BLaER1 (cell line): ENCODE results near the gene NUP35.

Experiments
- H3K27ac ChIP-seq: shearing (Covaris generic); formaldehyde crosslinking; 2 replicates; pipeline ENCODE4 v1.8.1; 2022
- H3K27me3 ChIP-seq: shearing (Covaris generic); formaldehyde crosslinking; 2 replicates; pipeline ENCODE4 v1.8.1; 2022
- H3K36me3 ChIP-seq: shearing (Covaris generic); formaldehyde crosslinking; 2 replicates; pipeline ENCODE4 v1.8.1; 2022
- H3K4me1 ChIP-seq: shearing (Covaris generic); formaldehyde crosslinking; 2 replicates; pipeline ENCODE4 v1.8.1; 2022
- H3K4me2 ChIP-seq: shearing (Covaris generic); formaldehyde crosslinking; 2 replicates; pipeline ENCODE4 v1.8.1; 2022
- H3K4me3 ChIP-seq: shearing (Covaris generic); formaldehyde crosslinking; 2 replicates; pipeline ENCODE4 v1.8.1; 2022
- H3K9ac ChIP-seq: shearing (Covaris generic); formaldehyde crosslinking; 2 replicates; pipeline ENCODE4 v1.8.1; 2022
- H3K9me3 ChIP-seq: shearing (Covaris generic); formaldehyde crosslinking; 2 replicates; pipeline ENCODE4 v1.8.1; 2022
- H4K20me1 ChIP-seq: shearing (Covaris generic); formaldehyde crosslinking; 2 replicates; pipeline ENCODE4 v1.8.1; 2022
- Cebpa-rat ChIP-seq: shearing (Covaris generic); IDR thresholded peaks from 2 replicates; pipeline ENCODE4 v1.8.1; 2022

The NUP35 gene, protein sequence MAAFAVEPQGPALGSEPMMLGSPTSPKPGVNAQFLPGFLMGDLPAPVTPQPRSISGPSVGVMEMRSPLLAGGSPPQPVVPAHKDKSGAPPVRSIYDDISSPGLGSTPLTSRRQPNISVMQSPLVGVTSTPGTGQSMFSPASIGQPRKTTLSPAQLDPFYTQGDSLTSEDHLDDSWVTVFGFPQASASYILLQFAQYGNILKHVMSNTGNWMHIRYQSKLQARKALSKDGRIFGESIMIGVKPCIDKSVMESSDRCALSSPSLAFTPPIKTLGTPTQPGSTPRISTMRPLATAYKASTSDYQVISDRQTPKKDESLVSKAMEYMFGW

DNA sequence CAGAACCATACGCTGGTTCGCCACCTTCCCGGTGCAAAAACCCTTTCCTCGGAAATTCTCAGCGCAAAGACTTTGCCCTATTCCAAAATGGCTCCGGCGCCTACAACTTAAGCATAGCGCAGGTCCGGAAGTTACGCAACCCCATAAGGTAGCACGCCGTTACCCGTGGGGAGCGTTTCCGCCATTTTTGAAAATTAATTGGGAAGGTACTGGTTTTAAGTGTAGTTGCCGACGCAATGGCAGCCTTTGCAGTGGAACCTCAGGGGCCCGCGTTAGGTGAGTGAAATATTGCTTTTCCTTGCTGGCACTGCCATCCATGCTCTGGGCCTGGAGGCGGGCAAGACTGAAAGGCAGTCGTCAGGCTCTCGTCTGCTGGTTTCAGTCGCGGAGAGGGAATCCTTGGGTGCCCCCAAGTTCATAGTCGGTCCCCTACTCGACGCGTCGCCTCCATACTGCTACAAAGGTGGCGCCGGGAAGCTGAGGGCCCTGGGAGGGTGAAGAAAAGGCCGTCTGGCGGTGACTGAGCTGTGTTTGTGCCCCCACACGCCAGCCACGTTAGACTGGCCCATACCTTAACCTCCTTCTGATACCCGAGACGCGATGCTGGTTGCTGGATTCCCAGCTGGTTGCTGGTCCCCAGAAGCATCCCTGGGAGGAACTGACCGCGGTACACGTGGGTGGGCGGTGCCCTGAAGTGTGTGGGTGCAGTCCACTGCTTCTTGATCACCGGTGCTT is at the start of gene NUP35:
TSS of gene NUP35 (plus strand) at position 222 of the 735 bp plus-strand sequence. CDS start at position 237, 15 bp downstream.
- Histone ChIP-seq H4K20me1 (peaks cover 16% of the 10 kb centered on the region), H3K9me3 (no peaks in the 10 kb centered on the region), H3K27ac (peak within 1 kb of the TSS; percentile 93), H3K4me2 (peak within 1 kb of the TSS; percentile 84), H3K9ac (peak within 1 kb of the TSS; percentile 95), H3K4me3 (peak within 1 kb of the TSS; percentile 95), H3K27me3 (no peaks in the 10 kb centered on the region), H3K36me3 (peaks cover 12% of the 10 kb centered on the region), H3K4me1 (peaks cover 15% of the 10 kb centered on the region)
- TF ChIP-seq Cebpa-rat, result peak; percentile 98

DNA sequence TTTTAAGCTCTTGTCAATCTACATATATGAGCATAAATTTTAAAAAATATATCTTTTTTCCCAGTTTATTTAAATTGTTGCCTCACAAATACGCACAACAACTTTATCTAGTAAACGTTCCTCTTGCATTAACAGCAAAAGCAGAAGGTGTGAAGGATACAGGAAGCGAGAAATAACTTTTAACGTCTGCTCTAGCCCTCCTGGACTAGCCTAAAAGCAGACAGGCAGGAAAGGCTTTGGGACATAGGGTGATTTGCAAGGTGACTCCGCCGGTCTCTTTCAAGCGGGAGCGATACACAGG is 46.1 kb upstream of the NUP35 start:
- peak overlapping the region; percentile 69 for H3K4me2 ChIP-seq
- TF ChIP-seq Cebpa-rat, result no peak
- no peaks in the 10 kb centered on the region for H3K9me3 ChIP-seq
- H3K27ac ChIP-seq, result peak overlapping the region; percentile 25
- H3K4me3 ChIP-seq, result peak overlapping the region; percentile 80
- H3K27me3 ChIP-seq, result no peaks in the 10 kb centered on the region
- H3K36me3 ChIP-seq, result no peaks in the 10 kb centered on the region
- no peaks in the 10 kb centered on the region for H4K20me1 ChIP-seq
- H3K4me1 ChIP-seq, result peaks cover 15% of the 10 kb centered on the region
- H3K9ac ChIP-seq, result peak overlapping the region; percentile 68

DNA sequence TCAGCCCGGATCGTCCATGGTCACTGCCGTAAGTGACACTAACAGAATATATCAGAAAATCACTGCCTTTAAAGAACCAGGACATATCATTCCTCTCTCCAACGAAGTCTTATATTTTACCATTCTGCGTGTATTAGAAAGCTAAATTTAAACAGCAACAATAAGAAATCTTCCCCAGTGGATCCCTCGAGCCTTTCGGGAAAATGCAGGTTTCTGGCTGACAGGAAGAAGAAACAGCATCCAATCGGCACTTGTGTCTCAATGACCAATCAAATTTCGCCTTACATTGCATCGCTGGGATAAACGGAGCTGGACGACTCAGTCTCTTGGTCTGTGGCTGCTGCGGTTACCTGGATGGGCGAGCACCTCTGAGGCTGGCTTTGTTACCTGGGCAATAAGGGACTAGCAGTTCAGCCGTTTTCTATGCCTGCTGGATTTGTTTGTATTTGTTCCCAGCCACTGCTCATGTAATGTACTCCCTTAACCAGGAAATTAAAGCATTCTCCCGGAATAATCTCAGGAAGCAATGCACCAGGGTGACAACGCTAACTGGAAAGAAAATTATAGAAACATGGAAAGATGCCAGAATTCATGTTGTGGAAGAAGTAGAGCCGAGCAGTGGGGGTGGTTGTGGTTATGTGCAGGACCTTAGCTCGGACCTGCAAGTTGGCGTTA is 45.6 kb upstream of the NUP35 start, which contains the start of gene DUSP19:
TSS of gene DUSP19 (plus strand) at position 284 of the 675 bp plus-strand sequence. CDS start at position 471, 187 bp downstream.
- no peaks in the 10 kb centered on the region for H3K36me3 ChIP-seq
- peak within 1 kb of the TSS; percentile 68 for H3K9ac ChIP-seq
- no peaks in the 10 kb centered on the region for H3K9me3 ChIP-seq
- peak within 1 kb of the TSS; percentile 25 for H3K27ac ChIP-seq
- H3K27me3 ChIP-seq, result no peaks in the 10 kb centered on the region
- peak within 1 kb of the TSS; percentile 80 for H3K4me3 ChIP-seq
- H3K4me1 ChIP-seq, result peaks cover 15% of the 10 kb centered on the region
- H4K20me1 ChIP-seq, result no peaks in the 10 kb centered on the region
- peak within 1 kb of the TSS; percentile 69 for H3K4me2 ChIP-seq
- TF ChIP-seq Cebpa-rat, result no peak

- peak overlapping the region; percentile 69 for H3K4me2 ChIP-seq
Observed at GRCh38 chr2:183079139-183079775, 45.0 kb upstream of the NUP35 start.

DNA sequence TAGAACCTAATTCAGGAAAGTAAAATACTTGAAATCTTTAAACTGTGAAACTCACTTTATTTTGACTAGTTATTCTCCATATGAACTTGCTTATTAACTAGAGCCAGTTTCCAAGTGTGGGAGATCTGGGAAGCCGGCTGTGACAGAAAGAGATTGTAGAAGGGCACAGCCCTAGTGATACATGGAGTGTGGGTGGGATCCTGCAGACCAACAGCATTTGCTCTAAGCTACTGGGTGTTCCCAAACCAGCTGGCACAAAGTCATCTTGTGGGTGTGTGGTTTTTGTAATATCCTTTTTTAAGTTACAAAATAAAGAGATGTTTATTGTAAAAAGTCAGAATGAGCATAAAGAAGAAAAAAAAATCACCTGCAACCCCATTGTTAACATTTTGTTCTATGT is 42.3 kb upstream of the NUP35 start:
- Histone ChIP-seq H3K9ac (no peak overlapping the region), H3K4me2 (no peak overlapping the region), H3K27ac (no peak overlapping the region), H3K4me3 (no peak overlapping the region), H3K27me3 (no peaks in the 10 kb centered on the region), H3K4me1 (peaks cover 15% of the 10 kb centered on the region), H3K36me3 (no peaks in the 10 kb centered on the region), H4K20me1 (no peaks in the 10 kb centered on the region), H3K9me3 (no peaks in the 10 kb centered on the region)
- no peak for TF ChIP-seq Cebpa-rat

More at GRCh38 chr2:183079139-183079775, 45.0 kb upstream of the NUP35 start:
- H3K36me3 ChIP-seq, result no peaks in the 10 kb centered on the region
- no peaks in the 10 kb centered on the region for H4K20me1 ChIP-seq
- no peak for TF ChIP-seq Cebpa-rat
- peak overlapping the region; percentile 25; the same call in 1 of the 2 replicates for H3K27ac ChIP-seq
- H3K4me1 ChIP-seq, result peaks cover 15% of the 10 kb centered on the region
- no peaks in the 10 kb centered on the region for H3K9me3 ChIP-seq
- H3K9ac ChIP-seq, result peak overlapping the region; percentile 68
- no peaks in the 10 kb centered on the region for H3K27me3 ChIP-seq
- peak overlapping the region; percentile 80 for H3K4me3 ChIP-seq

DNA sequence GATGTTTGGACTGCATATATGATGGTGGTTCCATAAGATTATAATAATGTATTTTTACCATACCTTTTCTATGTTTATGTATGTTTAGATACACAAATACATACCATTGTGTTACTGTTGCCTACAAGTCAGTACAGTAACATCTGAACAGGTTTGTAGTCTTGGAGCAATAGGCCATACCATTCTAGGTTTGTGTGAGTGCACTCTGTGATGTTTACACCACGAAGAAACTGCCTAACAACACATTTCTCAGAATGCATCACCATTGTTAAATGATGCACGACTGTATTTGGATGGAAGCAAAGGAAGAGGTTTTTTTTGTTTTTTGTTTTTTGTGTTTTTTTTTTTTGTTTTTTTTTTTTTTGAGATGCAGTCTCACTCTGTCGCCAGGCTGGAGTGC is 36.2 kb upstream of the NUP35 start:
- no peak overlapping the region for H3K4me3 ChIP-seq
- H3K9ac ChIP-seq, result no peak overlapping the region
- H4K20me1 ChIP-seq, result no peaks in the 10 kb centered on the region
- H3K27ac ChIP-seq, result no peak overlapping the region
- no peaks in the 10 kb centered on the region for H3K36me3 ChIP-seq
- no peaks in the 10 kb centered on the region for H3K9me3 ChIP-seq
- no peak for TF ChIP-seq Cebpa-rat
- no peak overlapping the region for H3K4me2 ChIP-seq
- peaks cover 12% of the 10 kb centered on the region for H3K4me1 ChIP-seq
- no peaks in the 10 kb centered on the region for H3K27me3 ChIP-seq

- Histone ChIP-seq H3K27ac (no peak overlapping the region), H3K4me2 (peak overlapping the region; percentile 66), H4K20me1 (no peaks in the 10 kb centered on the region), H3K4me3 (peak overlapping the region; percentile 8; the same call in 1 of the 2 replicates), H3K9me3 (no peaks in the 10 kb centered on the region), H3K9ac (no peak overlapping the region), H3K36me3 (no peaks in the 10 kb centered on the region), H3K4me1 (peaks cover 12% of the 10 kb centered on the region), H3K27me3 (no peaks in the 10 kb centered on the region)
- TF ChIP-seq Cebpa-rat, result no peak
Observed at GRCh38 chr2:183089192-183089851, 34.9 kb upstream of the NUP35 start.

GRCh38 chr2:183091318-183091953 is 32.8 kb upstream of the NUP35 start:
- H3K36me3 ChIP-seq, result no peaks in the 10 kb centered on the region
- H3K9me3 ChIP-seq, result no peaks in the 10 kb centered on the region
- H3K4me3 ChIP-seq, result no peak overlapping the region
- H3K4me1 ChIP-seq, result peaks cover 12% of the 10 kb centered on the region
- H3K27me3 ChIP-seq, result no peaks in the 10 kb centered on the region
- H3K9ac ChIP-seq, result no peak overlapping the region
- H3K27ac ChIP-seq, result no peak overlapping the region
- TF ChIP-seq Cebpa-rat, result no peak
- no peaks in the 10 kb centered on the region for H4K20me1 ChIP-seq
- no peak overlapping the region for H3K4me2 ChIP-seq

GRCh38 chr2:183091954-183092345 is 32.3 kb upstream of the NUP35 start:
- no peak overlapping the region for H3K27ac ChIP-seq
- H3K9ac ChIP-seq, result no peak overlapping the region
- H3K36me3 ChIP-seq, result no peaks in the 10 kb centered on the region
- no peak for TF ChIP-seq Cebpa-rat
- no peaks in the 10 kb centered on the region for H4K20me1 ChIP-seq
- no peak overlapping the region for H3K4me3 ChIP-seq
- no peaks in the 10 kb centered on the region for H3K27me3 ChIP-seq
- H3K9me3 ChIP-seq, result no peaks in the 10 kb centered on the region
- H3K4me2 ChIP-seq, result no peak overlapping the region
- H3K4me1 ChIP-seq, result peaks cover 12% of the 10 kb centered on the region
